Measurements from ENCODE around the gene COL23A1. TPM values are rescaled to one million over a fixed set of nuclear protein-coding genes. Genes with fewer than 3 reads are reported as not detected.

COL23A1 gene
- total RNA-seq, 1 experiment from 2014 or later = 1.2 TPM

DNA sequence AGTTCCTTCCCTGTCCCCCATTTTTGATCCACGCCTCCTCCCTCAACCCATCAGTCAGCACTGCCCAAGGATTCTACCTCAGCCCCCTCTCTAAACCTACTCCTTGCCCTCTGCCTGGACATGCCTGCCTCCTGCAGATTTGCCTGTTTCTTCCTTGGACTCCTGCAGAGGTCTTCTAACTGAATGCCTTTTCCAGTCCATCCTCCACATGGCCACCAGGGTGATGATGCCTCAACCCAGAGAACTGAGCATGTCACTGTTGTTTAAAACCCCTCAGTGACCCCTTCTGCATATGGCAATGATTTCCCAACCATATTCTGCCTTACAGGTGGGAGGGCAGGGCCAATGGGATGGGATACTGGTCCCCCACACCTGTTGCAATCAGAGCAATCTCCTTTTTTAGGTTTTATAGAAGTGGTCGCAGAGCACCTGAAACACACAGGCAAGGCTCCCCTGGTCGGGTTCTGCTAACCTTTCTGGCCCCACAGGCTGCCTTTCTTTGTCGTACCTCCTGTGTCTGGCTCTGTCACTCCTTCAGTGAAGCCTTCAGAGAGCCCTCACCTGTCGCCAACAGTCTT, 366.9 kb downstream of the COL23A1 start:
- DNase-seq (ENCODE audit: low read depth) = no peak
- in situ Hi-C loops (cut with HindIII; ENCODE audit: low pct_unique_long_range_greater_than_20kb, low sequenced_read_pairs) = no loop called here

GRCh38 chr5:178222292-178222691, 367.9 kb downstream of the COL23A1 start:
- in situ Hi-C loops (cut with HindIII; ENCODE audit: low pct_unique_long_range_greater_than_20kb, low sequenced_read_pairs) = no loop called here
- DNase-seq (ENCODE audit: low read depth) = no peak

GRCh38 chr5:178221853-178222252, 368.3 kb downstream of the COL23A1 start:
- in situ Hi-C loops (cut with HindIII; ENCODE audit: low pct_unique_long_range_greater_than_20kb, low sequenced_read_pairs) = no loop called here
- DNase-seq (ENCODE audit: low read depth) = no peak

- in situ Hi-C loops (cut with HindIII; ENCODE audit: low pct_unique_long_range_greater_than_20kb, low sequenced_read_pairs) = no loop called here
- no peak for DNase-seq (ENCODE audit: low read depth)
These were observed 368.9 kb downstream of the COL23A1 start for GRCh38 chr5:178221282-178221681.

GRCh38 chr5:178218827-178219226, 371.4 kb downstream of the COL23A1 start:
- no peak for DNase-seq (ENCODE audit: low read depth)
- in situ Hi-C loops (cut with HindIII; ENCODE audit: low pct_unique_long_range_greater_than_20kb, low sequenced_read_pairs) = no loop called here

- no peak for DNase-seq (ENCODE audit: low read depth)
These were observed 371.9 kb downstream of the COL23A1 start for GRCh38 chr5:178218237-178218776.

GRCh38 chr5:178216779-178217178, 373.4 kb downstream of the COL23A1 start:
- no peak for DNase-seq (ENCODE audit: low read depth)
- in situ Hi-C loops (cut with HindIII; ENCODE audit: low pct_unique_long_range_greater_than_20kb, low sequenced_read_pairs) = no loop called here

More at GRCh38 chr5:178218237-178218776, 371.9 kb downstream of the COL23A1 start:
- in situ Hi-C loops (cut with HindIII; ENCODE audit: low pct_unique_long_range_greater_than_20kb, low sequenced_read_pairs) = no loop called here

DNA sequence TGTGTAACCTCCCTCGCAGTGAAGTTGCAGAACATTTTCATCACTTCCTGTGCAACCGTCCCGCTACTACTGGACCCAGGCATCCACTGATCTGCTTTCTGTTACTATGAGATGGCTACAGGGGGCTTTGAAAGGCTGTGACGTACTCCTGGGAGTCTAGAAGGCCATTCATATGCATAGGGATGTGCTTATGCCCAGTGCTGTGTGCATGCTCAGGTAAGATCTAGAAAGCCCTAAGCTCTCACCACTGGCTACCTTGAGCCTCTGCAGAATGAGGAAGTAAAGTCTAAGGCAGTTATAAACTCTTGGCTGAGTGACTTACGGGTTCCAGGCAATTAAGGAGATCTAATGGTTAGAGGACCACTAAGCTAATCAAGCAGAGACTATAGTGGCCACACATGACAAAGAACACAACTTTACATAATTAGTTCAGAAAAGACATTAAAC, 374.1 kb downstream of the COL23A1 start:
- no peak for DNase-seq (ENCODE audit: low read depth)
- in situ Hi-C loops (cut with HindIII; ENCODE audit: low pct_unique_long_range_greater_than_20kb, low sequenced_read_pairs) = no loop called here

GRCh38 chr5:178215280-178216002, 374.8 kb downstream of the COL23A1 start:
- in situ Hi-C loops (cut with HindIII; ENCODE audit: low pct_unique_long_range_greater_than_20kb, low sequenced_read_pairs) = no loop called here
- DNase-seq (ENCODE audit: low read depth) = no peak

DNA sequence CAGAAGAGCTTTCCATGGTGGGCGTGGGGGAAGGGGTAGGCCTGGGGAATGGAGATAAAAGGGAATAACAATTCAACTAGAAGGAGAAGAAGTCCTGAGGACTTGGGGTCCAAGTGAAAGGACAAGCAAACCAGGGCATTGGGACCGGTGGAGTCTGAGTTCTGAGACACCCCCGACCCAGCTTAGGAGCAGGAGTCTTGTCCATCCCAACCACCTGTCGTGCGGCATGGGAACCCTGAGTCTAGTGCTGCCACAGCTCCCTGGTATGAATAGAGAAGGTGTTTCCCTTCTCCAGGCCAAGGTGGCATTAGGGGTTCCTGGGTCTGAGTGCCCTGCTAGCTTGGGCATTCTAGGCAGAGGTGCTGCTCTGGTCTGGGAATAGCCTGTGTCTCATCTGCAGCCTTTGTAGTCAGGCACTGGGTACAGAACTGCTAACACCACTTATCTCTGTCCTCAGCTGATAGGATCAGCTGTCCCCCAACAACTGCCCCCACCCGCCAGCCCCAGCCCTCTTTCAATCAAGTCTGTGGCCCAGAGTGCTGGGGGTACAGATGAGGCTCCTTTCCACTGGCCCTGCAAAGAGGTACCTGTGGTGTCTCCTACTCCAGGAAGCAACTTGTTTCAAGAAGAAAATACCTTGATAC, 375.9 kb downstream of the COL23A1 start:
- DNase-seq (ENCODE audit: low read depth) = no peak
- in situ Hi-C loops (cut with HindIII; ENCODE audit: low pct_unique_long_range_greater_than_20kb, low sequenced_read_pairs) = no loop called here

GRCh38 chr5:178213748-178214151, 376.4 kb downstream of the COL23A1 start:
- no peak for DNase-seq (ENCODE audit: low read depth)
- in situ Hi-C loops (cut with HindIII; ENCODE audit: low pct_unique_long_range_greater_than_20kb, low sequenced_read_pairs) = no loop called here

GRCh38 chr5:178213003-178213461, 377.2 kb downstream of the COL23A1 start:
- in situ Hi-C loops (cut with HindIII; ENCODE audit: low pct_unique_long_range_greater_than_20kb, low sequenced_read_pairs) = no loop called here
- no peak for DNase-seq (ENCODE audit: low read depth)

DNA sequence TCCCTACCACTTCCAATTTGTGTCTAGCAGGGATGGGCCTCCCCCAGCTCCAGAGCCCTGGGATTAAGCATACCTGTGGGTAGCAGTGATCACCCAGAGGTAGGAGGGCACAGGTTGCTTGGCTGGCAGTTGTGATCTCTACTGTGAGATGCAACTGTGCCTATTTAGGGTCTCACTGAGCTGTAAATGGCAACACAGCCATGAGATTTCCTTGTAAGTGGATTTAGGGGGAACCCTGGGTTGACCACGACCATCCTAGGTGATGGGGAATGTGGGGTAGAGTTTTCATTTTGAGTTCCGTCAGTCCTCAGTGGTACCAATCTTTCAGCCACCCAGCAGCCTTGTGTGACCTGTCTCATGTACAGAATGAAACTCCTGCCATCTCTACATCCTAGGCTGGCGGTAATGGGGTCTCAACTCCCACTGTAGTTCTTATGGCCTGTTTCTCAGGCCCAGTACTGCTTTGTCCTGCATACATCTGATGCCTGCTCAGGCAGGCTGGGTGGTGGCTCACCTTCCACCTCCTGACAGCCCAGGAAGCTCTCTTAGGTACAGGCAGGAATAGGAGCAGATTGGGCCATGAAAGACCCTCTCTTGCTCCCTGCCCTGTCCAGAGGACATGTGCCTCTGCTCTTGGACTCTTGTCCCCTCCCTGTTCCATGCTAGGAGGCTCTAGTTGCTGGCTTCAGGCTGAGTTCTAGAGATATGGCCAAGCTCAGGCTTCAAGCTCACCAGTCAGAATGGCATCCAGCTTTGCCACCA, 377.8 kb downstream of the COL23A1 start:
- in situ Hi-C loops (cut with HindIII; ENCODE audit: low pct_unique_long_range_greater_than_20kb, low sequenced_read_pairs) = no loop called here
- DNase-seq (ENCODE audit: low read depth) = no peak

GRCh38 chr5:178211095-178212048, 378.8 kb downstream of the COL23A1 start:
- in situ Hi-C loops (cut with HindIII; ENCODE audit: low pct_unique_long_range_greater_than_20kb, low sequenced_read_pairs) = no loop called here
- no peak for DNase-seq (ENCODE audit: low read depth)

DNA sequence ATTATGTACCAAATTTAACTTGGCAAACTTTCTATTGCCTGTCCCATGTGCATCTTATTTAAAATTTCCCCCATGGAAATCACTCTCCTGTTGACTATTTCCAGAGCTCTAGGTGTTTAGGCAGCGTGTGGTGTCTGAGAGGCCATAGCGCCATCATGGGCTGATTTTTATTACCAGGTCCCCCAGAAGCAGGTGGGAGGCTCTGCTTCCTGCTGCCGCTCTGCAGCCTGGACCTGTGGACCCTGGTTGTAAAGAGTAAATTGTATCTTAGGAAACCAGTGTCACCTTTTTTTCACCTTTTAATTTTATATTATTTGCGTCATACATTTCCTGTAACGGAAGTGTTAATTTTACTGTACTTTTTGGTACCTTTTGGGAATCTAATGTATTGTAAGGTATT, 379.5 kb downstream of the COL23A1 start:
- no peak for DNase-seq (ENCODE audit: low read depth)
- in situ Hi-C loops (cut with HindIII; ENCODE audit: low pct_unique_long_range_greater_than_20kb, low sequenced_read_pairs) = no loop called here

DNA sequence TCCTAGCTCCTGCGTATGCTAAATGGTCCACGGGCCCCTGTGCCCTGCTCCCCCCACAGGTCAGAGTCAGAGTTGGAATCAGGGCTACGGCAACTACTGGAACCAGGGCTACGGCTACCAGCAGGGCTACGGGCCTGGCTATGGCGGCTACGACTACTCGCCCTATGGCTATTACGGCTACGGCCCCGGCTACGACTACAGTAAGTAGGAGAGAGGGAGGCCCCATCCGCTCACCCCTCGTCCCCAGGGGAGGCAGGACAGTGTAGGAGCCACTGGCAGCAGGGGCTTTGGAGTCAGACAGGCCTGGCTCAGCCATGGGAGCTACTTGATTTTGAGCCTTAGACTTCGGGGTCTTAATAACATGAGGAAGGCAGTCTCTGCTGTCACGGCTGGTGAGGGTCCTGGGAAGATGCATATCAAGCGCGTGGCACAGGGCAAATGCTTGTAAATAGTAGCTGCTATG, 380.1 kb downstream of the COL23A1 start:
- no peak for DNase-seq (ENCODE audit: low read depth)
- in situ Hi-C loops (cut with HindIII; ENCODE audit: low pct_unique_long_range_greater_than_20kb, low sequenced_read_pairs) = no loop called here

DNA sequence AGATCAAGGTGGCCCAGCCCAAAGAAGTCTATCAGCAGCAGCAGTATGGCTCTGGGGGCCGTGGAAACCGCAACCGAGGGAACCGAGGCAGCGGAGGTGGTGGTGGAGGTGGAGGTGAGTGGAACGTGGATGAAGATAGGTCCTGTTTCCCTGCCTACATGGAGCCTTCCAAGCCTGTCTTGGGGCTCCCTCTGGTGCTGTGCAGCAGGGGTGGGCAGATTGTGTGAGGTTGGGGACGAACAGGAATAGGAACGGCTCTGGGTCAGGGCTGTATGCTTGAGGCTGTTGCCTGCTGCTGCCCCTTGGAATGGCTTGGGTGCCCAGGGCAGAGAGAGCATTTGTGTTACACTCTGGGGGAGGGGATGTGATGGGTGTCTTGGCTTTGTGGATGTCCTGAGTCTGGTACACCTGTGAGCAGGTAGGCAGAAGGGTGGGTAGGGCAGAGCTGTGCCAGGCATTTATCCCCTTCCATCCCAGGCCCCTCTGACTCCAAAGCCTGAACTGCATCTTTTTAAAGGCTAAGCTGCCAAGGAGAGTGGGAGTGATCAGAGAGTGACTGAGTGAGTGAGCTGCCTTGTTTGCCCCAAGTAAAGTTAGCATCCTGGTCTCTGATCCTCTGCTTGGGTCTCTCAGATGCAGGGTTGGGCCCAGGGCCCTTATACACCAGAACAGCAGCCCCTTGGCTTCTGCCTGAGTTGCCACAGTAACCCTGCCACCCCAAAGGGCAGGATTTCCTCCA, 380.7 kb downstream of the COL23A1 start:
- in situ Hi-C loops (cut with HindIII; ENCODE audit: low pct_unique_long_range_greater_than_20kb, low sequenced_read_pairs) = no loop called here
- DNase-seq (ENCODE audit: low read depth) = no peak
